DND-41 (cell line): Measurements from ENCODE around the gene NOTCH4.

Source experiments
- ATAC-seq: fragments of 200-7000 bp; cut with Tn5 transposase; 3 replicates; pipeline ENCODE4 v1.9.1; 2021; ENCODE audit warnings: low read depth; ENCODE audit not compliant: insufficient read depth
- DNase-seq: peaks from one replicate; pipeline ENCODE4 v3.0.0-alpha.2; 2020
- H2AFZ ChIP-seq: 2 replicates; pipeline ENCODE4 v1.6.0; 2012; ENCODE audit warnings: low read depth, low read length
- H3K27ac ChIP-seq: 2 replicates; pipeline ENCODE4 v1.5.1; 2012; ENCODE audit warnings: low read length, inconsistent platforms
- H3K27me3 ChIP-seq: fragments of 200-600 bp; sonication (generic); 2 replicates; pipeline ENCODE4 v1.6.0; 2012; ENCODE audit warnings: low read length, mild to moderate bottlenecking, inconsistent platforms; ENCODE audit not compliant: insufficient read depth, poor library complexity
- H3K36me3 ChIP-seq: 2 replicates; pipeline ENCODE4 v1.5.1; 2012; ENCODE audit warnings: low read length, inconsistent platforms; ENCODE audit not compliant: insufficient read depth
- H3K4me1 ChIP-seq: 2 replicates; pipeline ENCODE4 v1.5.1; 2012; ENCODE audit warnings: mild to moderate bottlenecking, low read length; ENCODE audit not compliant: insufficient read depth
- H3K4me2 ChIP-seq: 2 replicates; pipeline ENCODE4 v1.6.0; 2012; ENCODE audit warnings: mild to moderate bottlenecking, moderate library complexity, low read length, inconsistent platforms; ENCODE audit not compliant: insufficient read depth
- H3K4me3 ChIP-seq, 2 experiments: fragments of 200-600 bp in 1 of 2; shearing (Covaris generic) in 1 of 2; 2 replicates each; pipeline ENCODE4 v1.5.1; 2012 to 2016; ENCODE audit warnings: inconsistent platforms in 2 of 2, low read length in 2 of 2, mild to moderate bottlenecking in 2 of 2, low read depth in 1 of 2, moderate library complexity in 1 of 2
- H3K79me2 ChIP-seq: 2 replicates; pipeline ENCODE4 v1.6.0; 2012; ENCODE audit warnings: low read length, inconsistent platforms; ENCODE audit not compliant: insufficient read depth
- H3K9ac ChIP-seq: 2 replicates; pipeline ENCODE4 v1.6.0; 2012; ENCODE audit warnings: low read depth, mild to moderate bottlenecking, inconsistent platforms, low read length, moderate library complexity
- H3K9me3 ChIP-seq: 2 replicates; pipeline ENCODE4 v1.5.1; 2012; ENCODE audit warnings: low read length, moderate library complexity, mild to moderate bottlenecking, inconsistent platforms; ENCODE audit not compliant: insufficient read depth, severe bottlenecking
- H4K20me1 ChIP-seq: 2 replicates; pipeline ENCODE4 v1.6.0; 2012; ENCODE audit warnings: low read length; ENCODE audit not compliant: insufficient read depth
- EZH2 ChIP-seq: IDR thresholded peaks from 3 replicates; pipeline ENCODE4 v1.6.1; 2012; ENCODE audit warnings: borderline replicate concordance, low read depth, mild to moderate bottlenecking, moderate library complexity, low read length, inconsistent platforms; ENCODE audit not compliant: severe bottlenecking
- TF ChIP-seq, protein P1 (sequence below): IDR thresholded peaks from 2 replicates; pipeline ENCODE4 v1.5.1; 2012; ENCODE audit warnings: borderline replicate concordance, low read length, moderate library complexity, mild to moderate bottlenecking; ENCODE audit not compliant: poor library complexity, severe bottlenecking; ENCODE audit errors: extremely low read depth

Gene NOTCH4

DNA sequence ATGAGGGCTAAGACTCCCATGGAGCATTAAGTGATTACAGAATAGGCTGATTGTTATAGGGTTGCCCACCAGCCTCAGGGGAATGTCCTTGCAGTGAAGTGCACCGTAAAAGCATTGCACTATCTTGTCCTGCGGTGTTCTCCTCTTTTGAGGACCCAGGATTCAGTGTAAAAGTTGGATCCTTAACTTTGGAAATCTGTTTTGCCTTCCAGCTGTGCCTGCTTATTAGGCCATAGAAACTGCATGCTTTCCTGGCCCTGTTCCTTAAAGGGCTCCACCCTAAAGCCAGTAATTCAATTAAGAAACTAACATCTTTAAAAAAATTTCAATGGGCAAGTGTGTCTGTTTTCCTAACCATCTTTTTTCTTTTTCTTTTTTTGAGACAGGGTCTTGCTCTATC, 25.4 kb upstream of the NOTCH4 start:
- peaks cover 5% of the 10 kb centered on the region; the same call in 1 of the 2 replicates for H3K4me1 ChIP-seq
- TF ChIP-seq, protein P1, sequence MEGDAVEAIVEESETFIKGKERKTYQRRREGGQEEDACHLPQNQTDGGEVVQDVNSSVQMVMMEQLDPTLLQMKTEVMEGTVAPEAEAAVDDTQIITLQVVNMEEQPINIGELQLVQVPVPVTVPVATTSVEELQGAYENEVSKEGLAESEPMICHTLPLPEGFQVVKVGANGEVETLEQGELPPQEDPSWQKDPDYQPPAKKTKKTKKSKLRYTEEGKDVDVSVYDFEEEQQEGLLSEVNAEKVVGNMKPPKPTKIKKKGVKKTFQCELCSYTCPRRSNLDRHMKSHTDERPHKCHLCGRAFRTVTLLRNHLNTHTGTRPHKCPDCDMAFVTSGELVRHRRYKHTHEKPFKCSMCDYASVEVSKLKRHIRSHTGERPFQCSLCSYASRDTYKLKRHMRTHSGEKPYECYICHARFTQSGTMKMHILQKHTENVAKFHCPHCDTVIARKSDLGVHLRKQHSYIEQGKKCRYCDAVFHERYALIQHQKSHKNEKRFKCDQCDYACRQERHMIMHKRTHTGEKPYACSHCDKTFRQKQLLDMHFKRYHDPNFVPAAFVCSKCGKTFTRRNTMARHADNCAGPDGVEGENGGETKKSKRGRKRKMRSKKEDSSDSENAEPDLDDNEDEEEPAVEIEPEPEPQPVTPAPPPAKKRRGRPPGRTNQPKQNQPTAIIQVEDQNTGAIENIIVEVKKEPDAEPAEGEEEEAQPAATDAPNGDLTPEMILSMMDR = no peak
- TF ChIP-seq EZH2 = no peak
- DNase-seq (no peak), ATAC-seq (no peak)
- no peak overlapping the region for H3K27ac ChIP-seq
- H2AFZ ChIP-seq = no peak overlapping the region
- H3K9me3 ChIP-seq = no peaks in the 10 kb centered on the region
- H3K79me2 ChIP-seq = no peaks in the 10 kb centered on the region
- peaks cover 18% of the 10 kb centered on the region for H3K27me3 ChIP-seq
- H3K4me2 ChIP-seq = no peak overlapping the region
- no peak overlapping the region for H3K4me3 ChIP-seq
- H3K9ac ChIP-seq = no peak overlapping the region
- H4K20me1 ChIP-seq = no peaks in the 10 kb centered on the region
- no peaks in the 10 kb centered on the region for H3K36me3 ChIP-seq

DNA sequence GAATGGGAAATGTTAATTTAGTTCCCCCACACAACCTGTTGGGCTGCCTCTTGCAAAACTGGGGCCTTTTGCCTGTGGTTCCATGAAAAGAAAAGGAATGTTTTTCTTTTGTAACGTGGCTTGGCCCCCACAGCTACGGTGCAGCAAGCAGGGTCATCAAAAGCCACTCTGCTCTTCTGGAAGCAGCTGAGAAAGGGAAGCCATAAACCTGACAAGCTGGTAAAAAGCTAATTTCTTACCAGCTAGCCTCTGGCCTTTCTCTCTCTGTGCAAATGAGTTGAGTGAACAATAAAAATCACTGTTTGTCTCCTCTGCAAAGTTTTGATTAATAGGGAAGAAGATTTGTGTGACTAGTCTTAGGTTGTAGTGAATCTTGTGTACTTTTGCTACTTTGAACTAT, 23.5 kb upstream of the NOTCH4 start:
- DNase-seq = no peak

DNA sequence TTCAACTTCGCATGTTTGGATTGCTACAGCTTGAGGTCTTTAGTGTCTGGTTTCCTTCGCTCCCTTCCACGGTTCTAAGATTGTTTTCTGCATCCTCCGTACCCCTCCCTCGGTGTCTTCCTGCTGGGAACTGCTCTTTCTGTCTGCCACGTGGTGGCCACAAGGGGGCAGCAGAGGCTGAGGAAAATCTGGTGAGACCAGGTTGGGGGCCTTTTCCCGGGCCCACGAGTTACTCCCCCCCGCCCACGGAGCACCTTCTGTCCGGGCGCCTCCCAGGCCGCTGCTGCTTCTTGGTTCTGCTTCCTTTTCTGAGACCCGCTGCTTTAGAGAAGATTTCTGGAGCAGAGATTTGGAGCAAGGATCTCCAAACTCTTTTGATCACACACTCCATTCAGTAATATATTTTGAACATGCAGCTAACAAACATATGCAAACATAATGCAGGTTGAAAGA, 21.1 kb upstream of the NOTCH4 start:
- H3K9me3 ChIP-seq = no peaks in the 10 kb centered on the region
- no peak overlapping the region for H3K9ac ChIP-seq
- ATAC-seq (peak; percentile 88), DNase-seq (peak; percentile 75)
- H3K4me3 ChIP-seq = no peak overlapping the region
- H3K4me1 ChIP-seq = peaks cover 5% of the 10 kb centered on the region; the same call in 1 of the 2 replicates
- no peak overlapping the region for H3K27ac ChIP-seq
- no peaks in the 10 kb centered on the region for H3K36me3 ChIP-seq
- 0 out of 2 replicates have a peak overlapping the region, but pooled peaks have one; percentile 37 for H2AFZ ChIP-seq
- no peak for TF ChIP-seq EZH2
- TF ChIP-seq, protein P1 = peak; percentile 96
- H3K27me3 ChIP-seq = peaks cover 10% of the 10 kb centered on the region
- H3K79me2 ChIP-seq = no peaks in the 10 kb centered on the region
- H3K4me2 ChIP-seq = peak overlapping the region; percentile 37; the same call in 1 of the 2 replicates
- no peaks in the 10 kb centered on the region for H4K20me1 ChIP-seq

More for the DNA sequence above, 23.5 kb upstream of the NOTCH4 start:
- peaks cover 5% of the 10 kb centered on the region; the same call in 1 of the 2 replicates for H3K4me1 ChIP-seq
- no peaks in the 10 kb centered on the region for H3K79me2 ChIP-seq
- H3K4me2 ChIP-seq = no peak overlapping the region
- no peak overlapping the region for H3K9ac ChIP-seq
- TF ChIP-seq, protein P1 = no peak
- TF ChIP-seq EZH2 = no peak
- no peaks in the 10 kb centered on the region for H4K20me1 ChIP-seq
- H3K27ac ChIP-seq = no peak overlapping the region
- no peak for ATAC-seq
- no peak overlapping the region for H3K4me3 ChIP-seq
- peaks cover 14% of the 10 kb centered on the region for H3K27me3 ChIP-seq
- H3K9me3 ChIP-seq = no peaks in the 10 kb centered on the region
- H2AFZ ChIP-seq = no peak overlapping the region
- no peaks in the 10 kb centered on the region for H3K36me3 ChIP-seq
